Erythroblast (primary cell): ENCODE results near the gene OAS1.

ENCODE experiments used
- GATA1 ChIP-seq: IDR thresholded peaks from 2 replicates; pipeline ENCODE4 v1.6.1; 2011; ENCODE audit warnings: low read depth, mild to moderate bottlenecking, control low read depth, low read length, moderate library complexity
- POLR2A ChIP-seq: IDR thresholded peaks from 2 replicates; pipeline ENCODE4 v1.6.1; 2011; ENCODE audit warnings: mild to moderate bottlenecking, low read length

- TF ChIP-seq POLR2A: no peak
- TF ChIP-seq GATA1: no peak
Measured at GRCh38 chr12:112862636-112863290, 44.0 kb upstream of the OAS1 start.
